NT2/D1 (cell line): Measurements from ENCODE around the gene CELF4.

Experiments
- DNase-seq: peaks from one replicate; pipeline ENCODE4 v3.0.0-alpha.2; 2011; ENCODE audit warnings: low read depth, low spot score
- H3K27me3 ChIP-seq: 2 replicates; pipeline ENCODE4 v1.6.0; 2011; ENCODE audit warnings: mild to moderate bottlenecking; ENCODE audit not compliant: insufficient read length, insufficient read depth
- H3K36me3 ChIP-seq: 2 replicates; pipeline ENCODE4 v1.6.1; 2011; ENCODE audit warnings: mild to moderate bottlenecking, low read length, mixed read lengths; ENCODE audit not compliant: insufficient read depth, insufficient read length
- H3K4me1 ChIP-seq: 2 replicates; pipeline ENCODE4 v1.5.1; 2011; ENCODE audit not compliant: insufficient read depth, insufficient read length
- H3K4me3 ChIP-seq: 2 replicates; pipeline ENCODE4 v1.5.1; 2011; ENCODE audit warnings: low read depth; ENCODE audit not compliant: insufficient read length
- H3K9ac ChIP-seq: 2 replicates; pipeline ENCODE4 v1.6.0; 2011; ENCODE audit warnings: low read depth; ENCODE audit not compliant: insufficient read length
- H3K9me3 ChIP-seq: 2 replicates; pipeline ENCODE4 v1.5.1; 2011; ENCODE audit warnings: mild to moderate bottlenecking, low read length; ENCODE audit not compliant: insufficient read depth
- SUZ12 ChIP-seq: IDR thresholded peaks from 2 replicates; pipeline ENCODE4 v1.6.1; 2011; ENCODE audit not compliant: insufficient read length, insufficient read depth; ENCODE audit errors: extremely low read depth
- YY1 ChIP-seq: IDR thresholded peaks from 2 replicates; pipeline ENCODE4 v1.6.1; 2011; ENCODE audit not compliant: insufficient read length, insufficient read depth
- ZNF274 ChIP-seq: IDR thresholded peaks from 2 replicates; pipeline ENCODE4 v1.6.1; 2011; ENCODE audit warnings: mild to moderate bottlenecking, low read depth, low read length

The CELF4 gene

DNA sequence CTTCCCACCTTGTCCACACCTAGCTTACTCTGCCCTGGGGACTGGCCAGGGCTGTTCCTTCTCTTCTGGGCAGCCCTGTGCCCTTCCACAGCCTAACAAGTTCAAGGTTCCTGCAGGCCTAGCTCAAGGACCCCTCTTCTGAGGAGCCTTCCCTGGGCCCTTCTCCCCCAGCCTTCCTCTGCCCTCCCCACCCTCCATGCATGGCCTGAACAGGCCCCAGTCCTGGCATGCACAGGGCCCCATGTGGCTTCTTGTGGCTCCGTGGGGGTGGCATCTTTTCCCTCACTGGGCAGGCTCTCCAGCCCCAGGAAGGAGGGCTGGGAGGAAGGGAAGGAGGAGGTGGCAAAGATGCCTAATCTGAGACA is 162.9 kb downstream of the CELF4 start:
- Histone ChIP-seq H3K36me3 (no peaks in the 10 kb centered on the region), H3K4me3 (no peak overlapping the region), H3K9ac (no peak overlapping the region), H3K27me3 (peaks cover 41% of the 10 kb centered on the region), H3K9me3 (no peaks in the 10 kb centered on the region), H3K4me1 (peaks cover 11% of the 10 kb centered on the region)
- no peak for DNase-seq
- TF ChIP-seq ZNF274 (no peak), YY1 (no peak), SUZ12 (no peak)

DNA sequence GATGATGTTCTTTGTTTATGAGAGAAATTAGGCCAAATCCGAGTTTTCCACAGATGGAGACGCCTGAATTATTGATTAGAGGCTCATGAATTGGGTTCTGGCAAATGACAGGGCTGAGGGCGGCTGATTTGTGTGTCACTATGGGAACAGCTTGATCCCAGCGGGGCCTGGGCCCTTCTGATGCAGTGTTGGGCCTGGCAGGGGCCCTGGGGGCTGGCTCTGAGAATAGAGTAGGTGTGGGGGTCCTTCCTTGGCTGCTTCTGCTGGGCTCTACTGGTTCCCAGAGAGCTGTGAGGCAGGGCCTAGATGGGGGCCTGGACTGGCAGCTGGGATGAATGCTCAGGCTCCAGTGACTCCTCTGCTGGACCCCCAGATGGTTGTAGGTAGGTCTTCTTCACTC is 164.8 kb downstream of the CELF4 start:
- Histone ChIP-seq H3K9ac (no peak overlapping the region), H3K4me3 (no peak overlapping the region), H3K36me3 (no peaks in the 10 kb centered on the region), H3K4me1 (peaks cover 11% of the 10 kb centered on the region), H3K27me3 (peaks cover 60% of the 10 kb centered on the region), H3K9me3 (peaks cover 12% of the 10 kb centered on the region; the same call in 1 of the 2 replicates)
- DNase-seq = no peak
- TF ChIP-seq SUZ12 = no peak
- no peak for TF ChIP-seq YY1
- TF ChIP-seq ZNF274 = no peak

DNA sequence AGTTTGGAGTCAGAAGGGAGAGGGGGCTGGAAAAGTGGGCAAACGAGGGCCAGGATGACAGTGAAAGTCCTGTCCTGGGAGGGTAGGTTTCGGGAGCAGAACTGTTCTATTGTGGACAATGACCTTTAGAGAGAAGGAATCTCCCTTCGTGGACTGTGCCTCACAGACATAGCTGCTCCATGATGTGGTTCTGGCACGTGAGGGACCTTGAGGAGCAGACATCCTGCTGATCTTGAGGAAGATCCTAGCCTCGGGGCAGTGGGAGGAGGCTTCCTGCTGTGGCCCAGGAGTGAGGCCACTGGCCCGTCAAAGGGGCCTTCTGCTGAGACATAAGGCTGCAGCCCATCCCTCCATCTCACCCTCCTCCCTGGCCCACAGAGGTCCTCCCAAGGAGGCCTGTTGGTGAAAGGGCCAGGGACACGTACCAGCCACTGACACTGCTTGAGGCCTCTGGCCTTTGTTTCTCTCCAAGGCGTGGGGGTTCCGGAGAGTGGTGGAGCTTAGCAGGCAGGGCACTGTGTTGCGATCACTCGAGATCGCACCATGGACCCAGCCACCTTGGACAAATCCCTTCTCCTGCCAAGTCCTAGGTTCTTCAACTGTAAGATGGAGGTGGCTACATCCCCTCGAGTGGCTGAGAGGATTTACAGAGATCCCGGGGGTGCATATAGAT is 167.2 kb downstream of the CELF4 start:
- peaks cover 10% of the 10 kb centered on the region for H3K4me1 ChIP-seq
- H3K9ac ChIP-seq = no peak overlapping the region
- no peak for DNase-seq
- H3K4me3 ChIP-seq = no peak overlapping the region
- H3K36me3 ChIP-seq = no peaks in the 10 kb centered on the region
- no peak for TF ChIP-seq SUZ12
- TF ChIP-seq YY1 = no peak
- TF ChIP-seq ZNF274 = no peak
- peaks cover 77% of the 10 kb centered on the region for H3K27me3 ChIP-seq
- H3K9me3 ChIP-seq = peaks cover 12% of the 10 kb centered on the region; the same call in 1 of the 2 replicates

DNA sequence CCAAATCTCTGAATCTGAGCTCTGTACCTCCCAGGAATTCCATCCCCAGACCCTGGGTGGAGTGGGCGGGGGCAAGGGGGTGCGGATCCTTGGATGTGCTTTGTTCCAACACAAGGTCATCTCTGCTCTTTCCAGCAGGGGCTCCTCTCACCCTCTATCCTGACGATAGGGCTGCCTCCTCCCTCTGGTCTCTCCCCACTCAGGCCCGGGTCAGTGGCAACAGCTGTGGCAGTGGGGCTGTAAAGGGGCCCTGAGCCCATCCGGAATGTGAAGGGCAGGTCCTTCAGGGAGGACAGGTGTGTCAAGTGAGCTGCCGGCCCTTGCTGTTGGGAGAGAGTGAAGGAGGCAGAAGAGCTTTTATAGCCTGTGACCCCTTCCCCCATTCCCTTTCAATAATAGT is 167.8 kb downstream of the CELF4 start:
- Histone ChIP-seq H3K4me3 (no peak overlapping the region), H3K36me3 (no peaks in the 10 kb centered on the region), H3K27me3 (peaks cover 83% of the 10 kb centered on the region), H3K4me1 (peaks cover 13% of the 10 kb centered on the region), H3K9me3 (peaks cover 12% of the 10 kb centered on the region; the same call in 1 of the 2 replicates), H3K9ac (no peak overlapping the region)
- DNase-seq = no peak
- TF ChIP-seq SUZ12 (no peak), ZNF274 (no peak), YY1 (no peak)

DNA sequence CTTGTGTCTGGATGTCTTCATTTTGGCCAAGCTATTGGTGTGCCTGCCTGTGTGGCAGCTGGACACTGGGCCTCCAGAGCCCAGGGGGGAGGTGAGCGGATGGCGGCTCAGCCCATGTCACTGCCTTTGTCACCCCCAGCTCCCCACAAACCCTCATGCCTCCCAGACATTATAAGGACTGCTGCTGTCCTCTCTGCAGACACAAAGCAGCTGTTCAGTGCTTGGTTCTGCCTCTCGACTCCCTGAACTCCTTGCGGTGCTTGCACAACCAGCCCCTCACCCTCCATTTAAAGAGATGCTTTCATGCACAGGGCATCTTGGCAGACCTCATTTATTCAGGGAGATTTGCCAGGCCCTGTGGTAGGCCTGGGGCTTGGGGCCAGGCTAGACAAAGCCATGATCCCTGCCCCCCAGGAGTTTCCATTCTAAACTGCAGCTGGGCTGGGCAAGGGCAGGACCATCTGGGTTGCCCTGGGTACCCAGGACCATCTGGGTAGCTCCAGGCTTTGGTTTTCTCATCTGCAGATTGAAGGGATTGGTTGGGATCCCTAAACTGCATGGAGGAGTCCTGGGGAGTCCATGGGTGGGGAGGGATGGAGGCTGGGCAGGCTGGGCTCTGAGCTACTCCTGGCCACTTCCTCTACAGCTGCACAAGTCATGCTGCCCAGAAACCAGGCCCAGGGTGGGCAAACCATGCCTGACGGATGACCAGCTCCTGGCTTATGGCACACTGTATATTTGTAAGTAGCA is 168.5 kb downstream of the CELF4 start:
- peaks cover 89% of the 10 kb centered on the region for H3K27me3 ChIP-seq
- peaks cover 16% of the 10 kb centered on the region for H3K4me1 ChIP-seq
- TF ChIP-seq ZNF274 = no peak
- no peak for TF ChIP-seq YY1
- TF ChIP-seq SUZ12 = no peak
- H3K9ac ChIP-seq = no peak overlapping the region
- H3K9me3 ChIP-seq = peaks cover 12% of the 10 kb centered on the region; the same call in 1 of the 2 replicates
- no peak overlapping the region for H3K4me3 ChIP-seq
- DNase-seq = no peak
- H3K36me3 ChIP-seq = no peaks in the 10 kb centered on the region

DNA sequence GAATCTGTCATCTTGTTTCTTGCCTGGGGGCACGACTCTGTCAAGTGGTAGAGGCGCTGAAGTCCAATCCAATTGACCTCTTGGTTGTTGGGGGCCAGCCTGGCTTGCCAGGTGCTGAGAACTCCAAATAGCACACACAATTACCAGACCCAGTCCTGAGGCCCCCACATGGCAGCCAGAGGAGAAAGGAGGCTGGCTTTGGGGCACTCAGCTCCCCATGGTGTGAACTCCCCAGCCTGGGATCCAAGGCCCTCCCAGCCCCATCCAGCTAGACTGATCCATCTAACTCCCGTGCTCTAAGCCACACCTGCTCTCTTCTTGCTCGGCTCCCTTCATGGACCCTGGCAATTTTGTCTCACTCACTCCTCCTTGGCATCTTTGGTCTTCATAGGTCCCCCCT is 170.0 kb downstream of the CELF4 start:
- Histone ChIP-seq H3K36me3 (no peaks in the 10 kb centered on the region), H3K9me3 (peaks cover 18% of the 10 kb centered on the region; the same call in 1 of the 2 replicates), H3K4me1 (peaks cover 16% of the 10 kb centered on the region), H3K9ac (no peak overlapping the region), H3K27me3 (peaks cover 94% of the 10 kb centered on the region), H3K4me3 (no peak overlapping the region)
- TF ChIP-seq ZNF274 = no peak
- TF ChIP-seq SUZ12 = no peak
- no peak for DNase-seq

DNA sequence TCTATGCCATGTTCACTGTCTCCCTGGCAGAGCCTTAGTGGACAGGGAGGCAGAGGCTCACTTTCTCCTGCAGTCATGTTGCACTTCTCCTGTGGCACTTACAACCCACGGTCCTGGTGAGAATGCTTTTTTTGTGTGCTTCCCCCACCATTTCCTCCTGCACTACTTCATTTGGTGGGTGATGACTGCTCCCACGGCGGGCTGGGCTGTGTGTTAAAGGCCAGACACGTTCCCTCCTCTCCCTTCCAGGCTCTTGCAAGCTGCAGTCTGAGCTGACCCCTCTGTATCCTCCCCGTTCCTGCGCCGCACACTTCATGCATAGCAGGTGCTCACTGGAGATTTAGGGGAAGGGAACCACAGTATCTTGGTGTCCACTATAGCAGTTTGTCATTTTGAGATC is 170.5 kb downstream of the CELF4 start:
- no peak for DNase-seq
- Histone ChIP-seq H3K9ac (no peak overlapping the region), H3K27me3 (peaks cover 94% of the 10 kb centered on the region), H3K36me3 (no peaks in the 10 kb centered on the region), H3K4me3 (no peak overlapping the region), H3K9me3 (peaks cover 22% of the 10 kb centered on the region; the same call in 1 of the 2 replicates), H3K4me1 (peaks cover 16% of the 10 kb centered on the region)
- TF ChIP-seq ZNF274 (no peak), YY1 (no peak), SUZ12 (no peak)
